Measurements from ENCODE around the gene SRPK1.

Gene SRPK1

DNA sequence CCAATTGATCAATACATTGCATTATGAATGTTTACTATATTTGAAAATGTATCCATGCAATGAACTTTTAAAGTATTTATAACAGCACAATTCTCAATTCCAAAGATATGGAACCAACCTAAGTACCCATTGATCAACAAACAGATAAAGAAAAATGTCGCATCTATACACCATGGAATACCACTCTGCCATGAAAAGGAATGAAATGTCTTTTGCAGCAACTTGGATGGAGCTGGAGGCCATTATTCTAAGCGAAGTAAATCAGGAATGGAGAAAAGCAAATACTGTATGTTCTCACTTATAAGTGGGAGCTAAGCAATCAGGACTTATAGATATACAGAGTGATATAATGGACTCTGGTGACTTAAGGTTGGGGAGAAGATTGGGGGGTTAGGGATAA, 22.9 kb downstream of the SRPK1 start:
- no peak for TF ChIP-seq EZH2 (IDR thresholded peaks at IDR 0.05; ENCODE audit: borderline replicate concordance, low read depth, low read length, severe bottlenecking)
- TF ChIP-seq, protein P1, sequence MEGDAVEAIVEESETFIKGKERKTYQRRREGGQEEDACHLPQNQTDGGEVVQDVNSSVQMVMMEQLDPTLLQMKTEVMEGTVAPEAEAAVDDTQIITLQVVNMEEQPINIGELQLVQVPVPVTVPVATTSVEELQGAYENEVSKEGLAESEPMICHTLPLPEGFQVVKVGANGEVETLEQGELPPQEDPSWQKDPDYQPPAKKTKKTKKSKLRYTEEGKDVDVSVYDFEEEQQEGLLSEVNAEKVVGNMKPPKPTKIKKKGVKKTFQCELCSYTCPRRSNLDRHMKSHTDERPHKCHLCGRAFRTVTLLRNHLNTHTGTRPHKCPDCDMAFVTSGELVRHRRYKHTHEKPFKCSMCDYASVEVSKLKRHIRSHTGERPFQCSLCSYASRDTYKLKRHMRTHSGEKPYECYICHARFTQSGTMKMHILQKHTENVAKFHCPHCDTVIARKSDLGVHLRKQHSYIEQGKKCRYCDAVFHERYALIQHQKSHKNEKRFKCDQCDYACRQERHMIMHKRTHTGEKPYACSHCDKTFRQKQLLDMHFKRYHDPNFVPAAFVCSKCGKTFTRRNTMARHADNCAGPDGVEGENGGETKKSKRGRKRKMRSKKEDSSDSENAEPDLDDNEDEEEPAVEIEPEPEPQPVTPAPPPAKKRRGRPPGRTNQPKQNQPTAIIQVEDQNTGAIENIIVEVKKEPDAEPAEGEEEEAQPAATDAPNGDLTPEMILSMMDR (IDR thresholded peaks at IDR 0.05; ENCODE audit: borderline replicate concordance, extremely low read depth, low read length, poor library complexity, severe bottlenecking): no peak
- H3K27me3 ChIP-seq (ENCODE audit: insufficient read depth, low read length, poor library complexity): no peaks in the 10 kb centered on the region
- no peak overlapping the region for H3K27ac ChIP-seq (ENCODE audit: low read length)
- H3K9ac ChIP-seq (ENCODE audit: low read depth, low read length): no peak overlapping the region
- H4K20me1 ChIP-seq (ENCODE audit: insufficient read depth, low read length): peaks cover 74% of the 10 kb centered on the region; the same call in 1 of the 2 replicates
- ATAC-seq (ENCODE audit: insufficient read depth, low read depth) (no peak), DNase-seq (no peak)
- H3K4me2 ChIP-seq (ENCODE audit: insufficient read depth, low read length): no peak overlapping the region
- 0 out of 2 replicates have a peak, but pooled peaks cover 2% of the 10 kb centered on the region for H3K4me1 ChIP-seq (ENCODE audit: insufficient read depth, low read length)
- H2AFZ ChIP-seq (ENCODE audit: low read depth, low read length): no peak overlapping the region
- H3K79me2 ChIP-seq (ENCODE audit: insufficient read depth, low read length): peaks cover 99% of the 10 kb centered on the region
- no peaks in the 10 kb centered on the region for H3K9me3 ChIP-seq (ENCODE audit: insufficient read depth, low read length, severe bottlenecking)
- H3K36me3 ChIP-seq (ENCODE audit: insufficient read depth, low read length): peaks cover 65% of the 10 kb centered on the region
- no peak overlapping the region for H3K4me3 ChIP-seq (ENCODE audit: low read depth in 1 of 2, low read length in 2 of 2)

DNA sequence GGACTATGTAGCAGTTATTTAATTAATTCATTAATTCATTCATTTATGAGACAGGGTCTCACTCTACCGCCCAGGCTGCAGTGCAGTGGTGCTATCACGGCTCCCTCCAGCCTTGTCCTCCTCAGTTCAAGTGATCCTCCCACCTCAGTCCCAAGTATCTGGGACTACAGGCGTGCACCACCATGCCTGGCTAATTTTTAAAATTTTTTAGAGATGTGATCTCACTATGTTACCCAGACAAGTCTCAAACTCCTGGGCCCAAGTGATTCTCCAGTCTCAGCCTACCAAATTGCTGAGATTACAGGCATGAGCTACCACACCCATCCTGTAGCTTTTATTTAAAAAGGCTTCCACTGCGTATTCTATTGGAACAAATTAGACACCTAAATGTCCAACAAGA, 23.4 kb downstream of the SRPK1 start:
- H3K27ac ChIP-seq (ENCODE audit: low read length): no peak overlapping the region
- no peak overlapping the region for H2AFZ ChIP-seq (ENCODE audit: low read depth, low read length)
- H3K36me3 ChIP-seq (ENCODE audit: insufficient read depth, low read length): peaks cover 61% of the 10 kb centered on the region
- no peaks in the 10 kb centered on the region for H3K27me3 ChIP-seq (ENCODE audit: insufficient read depth, low read length, poor library complexity)
- DNase-seq: no peak
- no peaks in the 10 kb centered on the region for H3K9me3 ChIP-seq (ENCODE audit: insufficient read depth, low read length, severe bottlenecking)
- no peak for ATAC-seq (ENCODE audit: insufficient read depth, low read depth)
- peaks cover 98% of the 10 kb centered on the region for H3K79me2 ChIP-seq (ENCODE audit: insufficient read depth, low read length)
- H3K4me1 ChIP-seq (ENCODE audit: insufficient read depth, low read length): 0 out of 2 replicates have a peak, but pooled peaks cover 2% of the 10 kb centered on the region
- H4K20me1 ChIP-seq (ENCODE audit: insufficient read depth, low read length): peaks cover 69% of the 10 kb centered on the region; the same call in 1 of the 2 replicates
- H3K4me3 ChIP-seq (ENCODE audit: low read depth in 1 of 2, low read length in 2 of 2): no peak overlapping the region
- no peak for TF ChIP-seq EZH2 (IDR thresholded peaks at IDR 0.05; ENCODE audit: borderline replicate concordance, low read depth, low read length, severe bottlenecking)
- TF ChIP-seq, protein P1 (IDR thresholded peaks at IDR 0.05; ENCODE audit: borderline replicate concordance, extremely low read depth, low read length, poor library complexity, severe bottlenecking): no peak
- H3K4me2 ChIP-seq (ENCODE audit: insufficient read depth, low read length): no peak overlapping the region
- no peak overlapping the region for H3K9ac ChIP-seq (ENCODE audit: low read depth, low read length)

DNA sequence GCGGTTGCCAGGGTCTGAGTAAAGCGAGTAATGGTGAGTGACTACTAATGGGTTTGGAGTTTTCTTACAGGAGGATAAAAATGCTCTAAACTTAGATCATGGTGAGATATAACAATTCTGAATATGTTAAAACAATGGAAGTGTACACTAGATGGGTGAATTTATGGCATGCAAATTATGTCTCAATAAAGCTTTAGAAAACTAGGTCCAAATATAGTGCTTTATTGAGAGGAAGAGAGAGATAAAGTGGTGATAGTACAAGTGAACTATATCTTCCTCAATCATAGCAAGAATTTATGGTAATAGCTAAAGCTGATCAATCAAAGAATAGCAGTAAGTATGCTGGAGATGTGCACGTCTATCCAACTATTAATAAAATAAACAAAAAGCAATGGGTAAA, 23.9 kb downstream of the SRPK1 start:
- Histone ChIP-seq H3K27ac (ENCODE audit: low read length) (no peak overlapping the region), H3K27me3 (ENCODE audit: insufficient read depth, low read length, poor library complexity) (no peaks in the 10 kb centered on the region), H3K36me3 (ENCODE audit: insufficient read depth, low read length) (peaks cover 57% of the 10 kb centered on the region), H3K79me2 (ENCODE audit: insufficient read depth, low read length) (peaks cover 98% of the 10 kb centered on the region), H3K9ac (ENCODE audit: low read depth, low read length) (no peak overlapping the region), H3K9me3 (ENCODE audit: insufficient read depth, low read length, severe bottlenecking) (no peaks in the 10 kb centered on the region), H3K4me1 (ENCODE audit: insufficient read depth, low read length) (0 out of 2 replicates have a peak, but pooled peaks cover 2% of the 10 kb centered on the region), H3K4me2 (ENCODE audit: insufficient read depth, low read length) (no peak overlapping the region), H3K4me3 (ENCODE audit: low read depth in 1 of 2, low read length in 2 of 2) (no peak overlapping the region), H4K20me1 (ENCODE audit: insufficient read depth, low read length) (peaks cover 65% of the 10 kb centered on the region; the same call in 1 of the 2 replicates), H2AFZ (ENCODE audit: low read depth, low read length) (no peak overlapping the region)
- TF ChIP-seq, protein P1 (IDR thresholded peaks at IDR 0.05; ENCODE audit: borderline replicate concordance, extremely low read depth, low read length, poor library complexity, severe bottlenecking): no peak
- TF ChIP-seq EZH2 (IDR thresholded peaks at IDR 0.05; ENCODE audit: borderline replicate concordance, low read depth, low read length, severe bottlenecking): no peak
- ATAC-seq (ENCODE audit: insufficient read depth, low read depth): no peak
- no peak for DNase-seq
